H9 (cell line): ENCODE measurements around the gene DUOX2. TPM values are rescaled to one million over a fixed set of nuclear protein-coding genes. Genes with fewer than 3 reads are reported as not detected.

Experiments
- DNase-seq: peaks from one replicate; pipeline ENCODE4 v3.0.0-alpha.2; 2017
- H2AFZ ChIP-seq: one replicate; pipeline ENCODE4 v1.6.1; 2013; ENCODE audit warnings: mild to moderate bottlenecking, low read length, control low read depth, moderate library complexity
- H2AK5ac ChIP-seq: 2 replicates; pipeline ENCODE4 v1.6.1; 2013; ENCODE audit warnings: low read length, control low read depth, mixed read lengths; ENCODE audit not compliant: insufficient read length
- H2BK120ac ChIP-seq: one replicate; pipeline ENCODE4 v1.6.1; 2013; ENCODE audit warnings: low read depth, mild to moderate bottlenecking, low read length, control low read depth, inconsistent platforms; ENCODE audit not compliant: poor library complexity, severe bottlenecking
- H2BK12ac ChIP-seq: 2 replicates; pipeline ENCODE4 v1.6.1; 2013; ENCODE audit warnings: low read length, control low read depth, mixed read lengths, low read depth; ENCODE audit not compliant: insufficient read length
- H2BK15ac ChIP-seq: 2 replicates; pipeline ENCODE4 v1.6.1; 2013; ENCODE audit warnings: low read depth, low read length, control low read depth
- H2BK20ac ChIP-seq: one replicate; pipeline ENCODE4 v1.6.1; 2013; ENCODE audit warnings: low read depth, mild to moderate bottlenecking, low read length, control low read depth, inconsistent platforms; ENCODE audit not compliant: poor library complexity, severe bottlenecking
- H2BK5ac ChIP-seq: 2 replicates; pipeline ENCODE4 v1.6.1; 2013; ENCODE audit warnings: low read length, control low read depth, mixed read lengths; ENCODE audit not compliant: insufficient read length
- H3K14ac ChIP-seq: 2 replicates; pipeline ENCODE4 v1.6.1; 2013; ENCODE audit warnings: low read length, control low read depth; ENCODE audit not compliant: insufficient read depth
- H3K18ac ChIP-seq: 2 replicates; pipeline ENCODE4 v1.6.1; 2013; ENCODE audit warnings: low read depth, mild to moderate bottlenecking, mixed read lengths, low read length, control low read depth; ENCODE audit not compliant: insufficient read length
- H3K23ac ChIP-seq: 2 replicates; pipeline ENCODE4 v1.6.1; 2013; ENCODE audit warnings: low read length, control low read depth, mixed read lengths, low read depth; ENCODE audit not compliant: insufficient read length
- H3K23me2 ChIP-seq: 2 replicates; pipeline ENCODE4 v1.6.1; 2013; ENCODE audit warnings: low read depth, mild to moderate bottlenecking, mixed read lengths, low read length, control low read depth; ENCODE audit not compliant: insufficient read length, poor library complexity, severe bottlenecking
- H3K27ac ChIP-seq: 2 replicates; pipeline ENCODE4 v1.5.1; 2013; ENCODE audit warnings: low read length, control low read depth, mixed read lengths, low read depth; ENCODE audit not compliant: insufficient read length
- H3K27me3 ChIP-seq: 2 replicates; pipeline ENCODE4 v1.6.1; 2013; ENCODE audit warnings: low read length, control low read depth, inconsistent platforms; ENCODE audit not compliant: insufficient read depth
- H3K4ac ChIP-seq: 2 replicates; pipeline ENCODE4 v1.6.1; 2013; ENCODE audit warnings: low read depth, mild to moderate bottlenecking, control low read depth, inconsistent platforms, low read length, moderate library complexity
- H3K4me1 ChIP-seq: 2 replicates; pipeline ENCODE4 v1.6.1; 2013; ENCODE audit warnings: low read length, control low read depth, inconsistent platforms; ENCODE audit not compliant: insufficient read depth
- H3K4me2 ChIP-seq: 2 replicates; pipeline ENCODE4 v1.6.1; 2013; ENCODE audit warnings: low read length, control low read depth, mixed read lengths; ENCODE audit not compliant: insufficient read length, insufficient read depth
- H3K56ac ChIP-seq: 2 replicates; pipeline ENCODE4 v1.6.1; 2013; ENCODE audit warnings: low read depth, mild to moderate bottlenecking, mixed read lengths, low read length, control low read depth; ENCODE audit not compliant: insufficient read length
- H3K79me1 ChIP-seq: 2 replicates; pipeline ENCODE4 v1.6.1; 2013; ENCODE audit warnings: low read depth, mild to moderate bottlenecking, moderate library complexity, low read length, control low read depth, inconsistent platforms; ENCODE audit not compliant: insufficient read depth, poor library complexity, severe bottlenecking
- H3K79me2 ChIP-seq: 2 replicates; pipeline ENCODE4 v1.6.1; 2013; ENCODE audit warnings: low read length, control low read depth, inconsistent platforms; ENCODE audit not compliant: insufficient read depth
- H3K9ac ChIP-seq: 2 replicates; pipeline ENCODE4 v1.6.1; 2013; ENCODE audit warnings: low read length, control low read depth, mixed read lengths; ENCODE audit not compliant: insufficient read length; ENCODE audit errors: extremely low read depth
- H3K9me3 ChIP-seq: one replicate; pipeline ENCODE4 v1.6.1; 2013; ENCODE audit warnings: low read depth, low read length, inconsistent platforms; ENCODE audit not compliant: control insufficient read depth
- H3T11ph ChIP-seq: one replicate; pipeline ENCODE4 v1.6.1; 2013; ENCODE audit warnings: mild to moderate bottlenecking, low read length, control low read depth, inconsistent platforms
- H4K20me1 ChIP-seq: one replicate; pipeline ENCODE4 v1.6.1; 2013; ENCODE audit not compliant: control insufficient read depth, insufficient read length, insufficient read depth
- H4K5ac ChIP-seq: 2 replicates; pipeline ENCODE4 v1.6.1; 2013; ENCODE audit warnings: low read depth, mild to moderate bottlenecking, mixed read lengths, low read length, control low read depth; ENCODE audit not compliant: insufficient read length
- H4K8ac ChIP-seq: replicated peaks from 2 replicates; pipeline ENCODE4 v1.6.1; 2013; ENCODE audit warnings: low read length, control low read depth, mixed read lengths, low read depth; ENCODE audit not compliant: insufficient read length
- H4K91ac ChIP-seq: 2 replicates; pipeline ENCODE4 v1.6.1; 2013; ENCODE audit warnings: low read depth, mild to moderate bottlenecking, moderate library complexity, mixed read lengths, low read length, control low read depth; ENCODE audit not compliant: insufficient read length
- H3K27ac Mint-ChIP-seq, 3 experiments: 2 replicates in 2 of 3; 3 replicates in 1 of 3; pipeline ENCODE4 v1.8.0; 2020 to 2021; ENCODE audit warnings: mixed read lengths in 3 of 3, mild to moderate bottlenecking in 1 of 3, moderate library complexity in 1 of 3
- H3K27me3 Mint-ChIP-seq: 2 replicates; pipeline ENCODE4 v1.8.0; 2021; ENCODE audit warnings: low read depth, mild to moderate bottlenecking, moderate library complexity, mixed read lengths
- H3K36me3 Mint-ChIP-seq, 3 experiments: 2 replicates in 2 of 3; 3 replicates in 1 of 3; pipeline ENCODE4 v1.8.0; 2020 to 2021; ENCODE audit warnings: low read depth in 3 of 3, mixed read lengths in 3 of 3; ENCODE audit not compliant: insufficient read depth in 1 of 3
- H3K4me1 Mint-ChIP-seq, 2 experiments: 2 replicates each; pipeline ENCODE4 v1.8.0; 2020; ENCODE audit warnings: mixed read lengths in 2 of 2
- H3K4me3 Mint-ChIP-seq, 2 experiments: 2 replicates in 1 of 2; 3 replicates in 1 of 2; pipeline ENCODE4 v1.8.0; 2020 to 2021; ENCODE audit warnings: mild to moderate bottlenecking in 2 of 2, mixed read lengths in 2 of 2, moderate library complexity in 1 of 2
- H3K9me3 Mint-ChIP-seq, 2 experiments: 2 replicates in 1 of 2; 3 replicates in 1 of 2; pipeline ENCODE4 v1.8.0; 2020; ENCODE audit warnings: mild to moderate bottlenecking in 2 of 2, mixed read lengths in 2 of 2, moderate library complexity in 1 of 2
- CTCF ChIP-seq: fragments of 200-600 bp; sonication (generic); conservative IDR thresholded peaks from 3 replicates; pipeline ENCODE4 v1.8.0; 2021; ENCODE audit warnings: antibody characterized with exemption, mild to moderate bottlenecking
- WGBS: extraction: QIAGEN DNeasy Blood & Tissue Kit; methylation state at CpG from one replicate; pipeline ENCODE4 v1.1.7; 2013; ENCODE audit warnings: missing lambda C conversion rate, low lambda C conversion rate, mixed read lengths; ENCODE audit not compliant: insufficient read length; ENCODE audit errors: extremely low coverage; 5-methylcytosine and 5-hydroxymethylcytosine counted together
- total RNA-seq: library from RNA; stranded (reverse); gene quantifications from 2 replicates; pipeline ENCODE4 v1.2.1, GENCODE V29; 2021

DUOX2 gene
- total RNA-seq, 1 experiment from 2014 or later: 0.42 TPM

- H3K9ac ChIP-seq: no peak overlapping the region
- H2BK5ac ChIP-seq: no peak overlapping the region
- no peaks in the 10 kb centered on the region for H3K79me2 ChIP-seq
- no peak overlapping the region for H3T11ph ChIP-seq
- no peak overlapping the region for H2BK15ac ChIP-seq
- no CpG with 5 or more reads among the region's 5 CpGs for WGBS
- H4K20me1 ChIP-seq: peaks cover 3% of the 10 kb centered on the region
- H2BK12ac ChIP-seq: no peak overlapping the region
- H3K79me1 ChIP-seq: no peaks in the 10 kb centered on the region
- no peak overlapping the region for H3K23ac ChIP-seq
- H4K91ac ChIP-seq: no peak overlapping the region
- peaks cover 2% of the 10 kb centered on the region for H3K23me2 ChIP-seq
- H3K4me2 ChIP-seq: no peak overlapping the region
- no peak overlapping the region for H2AFZ ChIP-seq
- H3K14ac ChIP-seq: no peak overlapping the region
- no peak overlapping the region for H3K18ac ChIP-seq
- Mint-ChIP-seq H3K9me3 (peaks cover 6 to 9% of the 10 kb centered on the region in 2 experiments), H3K36me3 (no peaks in the 10 kb centered on the region; a peak in 2 of 7 replicates), H3K4me1 (peaks cover 5 to 18% of the 10 kb centered on the region in 2 experiments), H3K27me3 (peaks cover 82% of the 10 kb centered on the region), H3K4me3 (no peak overlapping the region), H3K27ac (no peak overlapping the region)
- H3K27ac ChIP-seq: no peak overlapping the region
- no peak overlapping the region for H2BK20ac ChIP-seq
- H4K5ac ChIP-seq: no peak overlapping the region
- no peak overlapping the region for H3K56ac ChIP-seq
- no peak overlapping the region for H2AK5ac ChIP-seq
- no peaks in the 10 kb centered on the region; the same call in 1 of the 2 replicates for H3K4me1 ChIP-seq
- no peak for DNase-seq
- no peak overlapping the region for H2BK120ac ChIP-seq
- H3K4ac ChIP-seq: no peak overlapping the region
- H4K8ac ChIP-seq: no peak overlapping the region
- peaks cover 39% of the 10 kb centered on the region for H3K27me3 ChIP-seq
- H3K9me3 ChIP-seq: no peaks in the 10 kb centered on the region
- no peak for TF ChIP-seq CTCF
Measured at GRCh38 chr15:45118996-45119395, 5.0 kb upstream of the DUOX2 start.
